GM12878 (cell line): Measurements from ENCODE around the gene LGALSL. TPM values are rescaled to one million over a fixed set of nuclear protein-coding genes. Genes with fewer than 3 reads are reported as not detected.

ENCODE experiments used
- ATAC-seq: fragments of 200-7000 bp; cut with Tn5 transposase; 3 replicates; pipeline ENCODE4 v1.9.1; 2020; ENCODE audit warnings: mild to moderate bottlenecking, moderate library complexity
- BruUV-seq: library from RNA; stranded (reverse); fragments of 400-500 nt; replicated peaks from 2 replicates; lab custom pipeline; 2021; lab: Mats Ljungman, UMichigan
- CTCF ChIA-PET: fragments of 300-600 bp; sonication (Branson Sonifier 250); formaldehyde crosslinking; extraction: SDS; loops from one replicate; lab custom pipeline; 2021; ENCODE audit warnings: inconsistent platforms; lab: Yijun Ruan, JAX
- POLR2A ChIA-PET: fragments of 350-600 bp; formaldehyde crosslinking; extraction: SDS; loops from one replicate; lab custom pipeline; 2021; ENCODE audit warnings: inconsistent platforms; lab: Charles Lee
- RAD21 ChIA-PET: fragments of 300-600 bp; sonication (Branson Sonifier 250); formaldehyde crosslinking; loops from one replicate; lab custom pipeline; 2023; ENCODE audit warnings: antibody characterized with exemption; ENCODE audit not compliant: unreplicated experiment; lab: Charles Lee
- SMC1A ChIA-PET: fragments of 300-600 bp; sonication (Branson Sonifier 250); formaldehyde crosslinking; loops from one replicate; lab custom pipeline; 2023; ENCODE audit not compliant: unreplicated experiment, uncharacterized antibody; lab: Charles Lee
- DNase-seq: peaks from one replicate; pipeline ENCODE4 v3.0.0-alpha.2; 2011; ENCODE audit warnings: low read depth, low spot score
- FAIRE-seq: peaks from 3 replicates; lab custom pipeline; 2011; peaks lifted over from hg19 to GRCh38; lab: Jason Lieb, UNC
- H2AFZ ChIP-seq: 2 replicates; pipeline ENCODE4 v1.6.0; 2011; ENCODE audit warnings: low read depth, low read length, control low read depth; ENCODE audit not compliant: control insufficient read depth
- H3K27ac ChIP-seq: 2 replicates; pipeline ENCODE4 v1.5.1; 2011; ENCODE audit warnings: control low read depth; ENCODE audit not compliant: control insufficient read depth, insufficient read depth
- H3K27me3 ChIP-seq, 2 experiments: replicated peaks in 1 of 2; 2 replicates each; pipeline versions ENCODE4 v1.6.0 to v1.6.1; 2011; ENCODE audit warnings: low read length in 1 of 2; ENCODE audit not compliant: control insufficient read depth in 2 of 2, insufficient read depth in 2 of 2
- H3K36me3 ChIP-seq, 2 experiments: 2 replicates each; pipeline ENCODE4 v1.5.1; 2011; ENCODE audit warnings: low read length in 1 of 2; ENCODE audit not compliant: control insufficient read depth in 2 of 2, insufficient read depth in 2 of 2
- H3K4me1 ChIP-seq: 2 replicates; pipeline ENCODE4 v1.6.1; 2011; ENCODE audit warnings: mild to moderate bottlenecking, low read length, moderate library complexity, mixed read lengths; ENCODE audit not compliant: control insufficient read depth, insufficient read depth
- H3K4me2 ChIP-seq: 2 replicates; pipeline ENCODE4 v1.6.0; 2011; ENCODE audit warnings: control low read depth; ENCODE audit not compliant: control insufficient read depth, insufficient read depth
- H3K4me3 ChIP-seq: fragments of 200-600 bp; sonication (generic); 2 replicates; pipeline ENCODE4 v1.5.1; 2016
- H3K79me2 ChIP-seq: 2 replicates; pipeline ENCODE4 v1.6.0; 2011; ENCODE audit warnings: low read length; ENCODE audit not compliant: control insufficient read depth, insufficient read depth
- H3K9ac ChIP-seq: 2 replicates; pipeline ENCODE4 v1.8.0; 2011; ENCODE audit warnings: low read length, control low read depth, mixed read lengths; ENCODE audit not compliant: control insufficient read depth, insufficient read depth
- H3K9me3 ChIP-seq: replicated peaks from 3 replicates; pipeline ENCODE4 v1.5.1; 2011; ENCODE audit warnings: mild to moderate bottlenecking, low read length; ENCODE audit not compliant: control insufficient read depth, insufficient read depth
- H4K20me1 ChIP-seq: 2 replicates; pipeline ENCODE4 v1.6.0; 2011; ENCODE audit not compliant: control insufficient read depth, insufficient read depth
- BHLHE40 ChIP-seq, 2 experiments: fragments of 450-650 bp in 1 of 2; IDR thresholded peaks; 2 replicates each; pipeline ENCODE4 v1.6.1; 2011 to 2017; ENCODE audit warnings: low read depth in 2 of 2, borderline replicate concordance in 1 of 2, improper control_type of control experiment in 1 of 2, low read length in 1 of 2, mild to moderate bottlenecking in 1 of 2
- CBFB ChIP-seq: IDR thresholded peaks from 2 replicates; pipeline ENCODE4 v1.6.1; 2016; ENCODE audit warnings: antibody characterized with exemption, low read depth
- CHD1 ChIP-seq: IDR thresholded peaks from 2 replicates; pipeline ENCODE4 v1.6.1; 2012; ENCODE audit warnings: low read depth, low read length, improper control_type of control experiment
- CHD4 ChIP-seq: fragments of 200-600 bp; sonication (generic); IDR thresholded peaks from 2 replicates; pipeline ENCODE4 v1.6.1; 2016; ENCODE audit warnings: mild to moderate bottlenecking
- ESRRA ChIP-seq: IDR thresholded peaks from 2 replicates; pipeline ENCODE4 v1.6.1; 2012; ENCODE audit warnings: mild to moderate bottlenecking, low read length, improper control_type of control experiment
- ETV6 ChIP-seq, 2 experiments: fragments of 450-650 bp in 1 of 2; IDR thresholded peaks in 1 of 2; conservative IDR thresholded peaks in 1 of 2; 2 replicates each; pipeline ENCODE4 v1.6.1; 2014; ENCODE audit warnings: antibody characterized with exemption in 1 of 2, borderline replicate concordance in 1 of 2, low read depth in 1 of 2, mild to moderate bottlenecking in 1 of 2, moderate library complexity in 1 of 2
- HDAC6 ChIP-seq: fragments of 200-600 bp; sonication (generic); IDR thresholded peaks from one replicate; pipeline ENCODE4 v1.8.0; 2017; ENCODE audit warnings: antibody characterized with exemption; ENCODE audit not compliant: unreplicated experiment
- IRF3 ChIP-seq: fragments of 450-650 bp; IDR thresholded peaks from 2 replicates; pipeline ENCODE4 v1.6.1; 2014; ENCODE audit warnings: mild to moderate bottlenecking
- KDM1A ChIP-seq: fragments of 200-600 bp; sonication (generic); IDR thresholded peaks from 2 replicates; pipeline ENCODE4 v1.6.1; 2016; ENCODE audit warnings: borderline replicate concordance
- MEF2B ChIP-seq: fragments of 450-650 bp; IDR thresholded peaks from 2 replicates; pipeline ENCODE4 v1.6.1; 2018; ENCODE audit warnings: mild to moderate bottlenecking, moderate library complexity; ENCODE audit not compliant: partially characterized antibody, poor library complexity, severe bottlenecking
- MYC ChIP-seq: IDR thresholded peaks from 2 replicates; pipeline ENCODE4 v1.6.1; 2011; ENCODE audit warnings: mild to moderate bottlenecking, low read length, moderate library complexity, inconsistent platforms; ENCODE audit not compliant: insufficient read depth, insufficient replicate concordance, insufficient read length, severe bottlenecking
- NFXL1 ChIP-seq: fragments of 450-650 bp; IDR thresholded peaks from 2 replicates; pipeline ENCODE4 v1.6.1; 2017; ENCODE audit warnings: antibody characterized with exemption, mild to moderate bottlenecking, borderline replicate concordance
- NR2C2 ChIP-seq: IDR thresholded peaks from 2 replicates; pipeline ENCODE4 v1.6.1; 2011; ENCODE audit warnings: borderline replicate concordance, low read depth; ENCODE audit not compliant: control insufficient read depth, insufficient read length
- NRF1 ChIP-seq: conservative IDR thresholded peaks from 2 replicates; pipeline ENCODE4 v1.6.1; 2011; ENCODE audit warnings: mild to moderate bottlenecking, low read depth, low read length, improper control_type of control experiment
- PML ChIP-seq: IDR thresholded peaks from 2 replicates; pipeline ENCODE4 v1.6.1; 2012; ENCODE audit warnings: low read length, inconsistent platforms
- RELA ChIP-seq: fragments of 450-650 bp; IDR thresholded peaks from 2 replicates; pipeline ENCODE4 v1.8.0; 2014; ENCODE audit warnings: borderline replicate concordance; ENCODE audit not compliant: partially characterized antibody
- SKIL ChIP-seq: fragments of 450-650 bp; IDR thresholded peaks from 2 replicates; pipeline ENCODE4 v1.6.1; 2017; ENCODE audit warnings: mild to moderate bottlenecking, low read depth, inconsistent platforms; ENCODE audit not compliant: poor library complexity, severe bottlenecking
- SMC3 ChIP-seq: IDR thresholded peaks from 2 replicates; pipeline ENCODE4 v1.6.1; 2011; ENCODE audit warnings: low read length, improper control_type of control experiment, borderline replicate concordance
- TBL1XR1 ChIP-seq: IDR thresholded peaks from 2 replicates; pipeline ENCODE4 v1.6.1; 2012; ENCODE audit warnings: low read depth, low read length, improper control_type of control experiment
- YY1 ChIP-seq: IDR thresholded peaks from 2 replicates; pipeline ENCODE4 v1.6.1; 2011; ENCODE audit warnings: low read depth, mild to moderate bottlenecking, low read length
- WGBS: methylation state at CpG from one replicate; pipeline ENCODE4 v1.1.6; 2016; ENCODE audit warnings: low lambda C conversion rate; ENCODE audit not compliant: insufficient replicate concordance, insufficient coverage; ENCODE audit errors: missing lambda C conversion rate; 5-methylcytosine and 5-hydroxymethylcytosine counted together
- in situ Hi-C: fragments of 300-500 bp; cut with MboI; formaldehyde crosslinking; loops from 9 replicates; pipeline ENCODE4 v1.14.3; 2018; ENCODE audit warnings: mixed read lengths
- intact Hi-C: fragments of 100-400 bp; cut with micrococcal nuclease; formaldehyde crosslinking; loops from one replicate; pipeline ENCODE4 v1.14.2; 2022; ENCODE audit not compliant: unreplicated experiment
- polyA plus RNA-seq, 11 experiments: library from polyadenylated mRNA; depleted of rRNA in 4 of 11; unstranded in 6 of 11; stranded (reverse) in 5 of 11; fragments of >200 nt; fragmentation: Nextera tagmentation in 4 of 11; fragmentation: Illumina TruSeq in 1 of 11; extraction: Ambion mirVana in 4 of 11; extraction: Trizol in 1 of 11; gene quantifications; 1 replicate in 1 of 11; 2 replicates in 10 of 11; pipeline versions ENCODE4 v1.2.1 to v1.2.3, GENCODE V29; 2011 to 2016; ENCODE audit warnings: inconsistent platforms in 2 of 11, missing spikeins in 2 of 11, low read depth in 1 of 11
- total RNA-seq, 4 experiments: library from RNA; depleted of rRNA in 3 of 4; stranded (reverse); fragments of >200 nt in 3 of 4; fragmentation: Illumina TruSeq in 1 of 4; extraction: Trizol in 1 of 4; gene quantifications; 2 replicates each; pipeline versions ENCODE4 v1.2.1 to v1.2.3, GENCODE V29; 2013 to 2021

LGALSL gene
- total and polyA plus RNA-seq, 10 of the 15 experiments (the other 5 are each of a cell fraction or from before 2014, with no cell fraction given): 3.3 to 9.1 (median 4.9) TPM

GRCh38 chr2:64488050-64488974 lies 34.4 kb downstream of the LGALSL start:
- Histone ChIP-seq H3K9ac (no peak overlapping the region), H3K4me3 (no peak overlapping the region), H4K20me1 (no peaks in the 10 kb centered on the region), H3K79me2 (no peaks in the 10 kb centered on the region), H3K36me3 (no peaks in the 10 kb centered on the region), H3K27ac (no peak overlapping the region), H3K9me3 (no peaks in the 10 kb centered on the region), H3K4me1 (peaks cover 5% of the 10 kb centered on the region), H2AFZ (peak overlapping the region; percentile 77), H3K27me3 (no peaks in the 10 kb centered on the region), H3K4me2 (0 out of 2 replicates have a peak overlapping the region, but pooled peaks have one; percentile 19)
- FAIRE-seq: peak; percentile 85
- POLR2A ChIA-PET: interaction anchor here (0.8 to 1.9 kb wide), 2 partner anchors 23 to 158 kb away, joined by 3 to 5 read pairs; no protein-coding TSS in a partner anchor
- in situ Hi-C loops: loop anchor here (5.0 kb wide), 2 partner anchors 156 to 436 kb away; no protein-coding TSS in a partner anchor
- peak; percentile 94 for ATAC-seq
- intact Hi-C loops: loop anchor here (1.0 kb wide), 2 partner anchors 157 to 439 kb away; no protein-coding TSS in a partner anchor
- BruUV-seq: no TSS peak
- DNase-seq: peak; percentile 12
- SMC1A ChIA-PET: interaction anchor here (0.6 to 14.7 kb wide), 29 partner anchors 8 to 627 kb away, joined by 3 to 300 read pairs (median 4); no protein-coding TSS in a partner anchor
- RAD21 ChIA-PET: interaction anchor here (0.7 to 14.6 kb wide), 23 partner anchors 8 to 598 kb away, joined by 3 to 240 read pairs (median 3); no protein-coding TSS in a partner anchor
- CTCF ChIA-PET: interaction anchor here (0.6 to 12.8 kb wide), 76 partner anchors 9 to 631 kb away, joined by 3 to 467 read pairs (median 4); partner anchors contain the start of gene AFTPH
- 40% methylated on average over 20 of the region's 20 CpGs for WGBS
- TF ChIP-seq SMC3 (peak; percentile 92), MEF2B (no peak), CHD4 (no peak), ESRRA (no peak), RELA (no peak), NFXL1 (no peak), BHLHE40 (IDR thresholded peaks at IDR 0.05; ENCODE audit: borderline replicate concordance in 1 of 2, low read depth in 2 of 2, low read length in 1 of 2) (no peak), IRF3 (no peak), MYC (no peak), CBFB (no peak), NR2C2 (no peak), KDM1A (no peak), SKIL (peak; percentile 43), HDAC6 (no peak), YY1 (peak; percentile 75), NRF1 (no peak), TBL1XR1 (no peak), PML (no peak), CHD1 (no peak), ETV6 (conservative IDR thresholded peaks at IDR 0.05 in 1 of 2, IDR thresholded peaks at IDR 0.05 in 1 of 2; ENCODE audit: borderline replicate concordance in 1 of 2, low read depth in 1 of 2) (no peak)
